Measurements from ENCODE around the gene SYNJ2. TPM values are rescaled to one million over a fixed set of nuclear protein-coding genes. Genes with fewer than 3 reads are reported as not detected.
"Not testable (repeated sequence)": the region's sequence is repeated elsewhere in the genome, so short reads cannot be mapped to it uniquely, and the experiment has no call there.

The SYNJ2 gene
- total RNA-seq, 4 donors from 2014 or later = 2.6 to 7.5 (median 5.5) TPM

DNA sequence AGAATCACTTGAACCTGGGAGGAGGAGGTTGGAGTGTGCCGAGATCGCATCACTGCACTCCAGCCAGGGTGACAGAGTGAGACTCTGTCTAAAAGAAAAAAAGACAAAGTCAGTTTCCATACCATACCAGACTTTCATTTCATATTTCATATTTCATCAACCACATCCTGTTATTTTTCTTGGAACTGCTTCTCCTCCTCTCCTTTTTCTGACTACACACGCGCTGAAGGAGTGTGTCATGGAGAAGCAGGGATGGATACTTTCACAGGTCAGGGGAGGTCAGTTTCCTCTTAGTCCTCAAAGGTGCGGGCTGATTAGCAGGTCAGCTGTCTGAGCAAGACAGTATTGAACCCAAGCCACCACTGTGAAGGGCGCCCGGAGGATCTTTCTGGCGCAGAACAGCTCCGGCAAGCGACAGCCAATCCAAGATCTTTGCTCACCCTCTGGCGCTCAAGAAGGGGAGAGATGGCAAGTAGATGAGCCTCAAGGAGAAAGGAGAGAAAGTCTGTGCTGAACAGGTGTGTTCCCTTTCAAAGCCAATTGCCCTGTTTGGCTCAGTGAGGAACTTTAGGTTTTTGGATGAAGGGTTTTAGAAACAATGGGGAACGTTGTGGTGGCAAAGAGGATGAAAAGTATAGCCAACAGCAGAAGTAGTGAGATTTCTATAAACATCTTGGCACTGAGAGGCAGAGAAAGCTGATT is 18.9 kb upstream of the SYNJ2 start:
- intact Hi-C loops (cut with DNase I; ENCODE audit: low total_unique reads) = no loop called here

DNA sequence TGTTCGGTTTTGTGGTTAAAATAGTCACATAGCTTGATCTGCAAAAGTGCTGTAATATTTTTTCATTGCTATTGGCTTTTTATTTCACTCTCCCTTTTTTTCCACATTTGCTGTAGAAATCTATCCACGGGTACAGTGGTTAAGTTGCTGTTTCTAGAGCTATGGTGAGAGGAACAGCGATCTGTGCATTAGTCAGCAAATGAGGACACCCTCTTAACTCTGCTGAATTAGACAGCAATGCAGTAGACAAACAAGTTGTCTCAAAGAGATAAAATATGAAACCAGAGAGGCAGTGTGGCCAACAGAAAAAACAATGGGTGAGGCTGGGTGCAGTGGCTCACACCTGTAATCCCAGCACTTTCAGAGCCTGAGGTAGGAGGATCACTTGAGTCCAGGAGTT is 17.6 kb upstream of the SYNJ2 start:
- intact Hi-C loops (cut with DNase I; ENCODE audit: low total_unique reads) = no loop called here
- H3K4me3 ChIP-seq (ENCODE audit: low read depth, poor library complexity, severe bottlenecking) = no peak overlapping the region
- DNase-seq (ENCODE audit: low spot score in 2 of 2) = no peak
- 71 to 83% methylated on average over 3 of the region's 3 CpGs for WGBS, 2 donors
- TF ChIP-seq POLR2A (IDR thresholded peaks at IDR 0.05) = no peak
- TF ChIP-seq, protein P1, sequence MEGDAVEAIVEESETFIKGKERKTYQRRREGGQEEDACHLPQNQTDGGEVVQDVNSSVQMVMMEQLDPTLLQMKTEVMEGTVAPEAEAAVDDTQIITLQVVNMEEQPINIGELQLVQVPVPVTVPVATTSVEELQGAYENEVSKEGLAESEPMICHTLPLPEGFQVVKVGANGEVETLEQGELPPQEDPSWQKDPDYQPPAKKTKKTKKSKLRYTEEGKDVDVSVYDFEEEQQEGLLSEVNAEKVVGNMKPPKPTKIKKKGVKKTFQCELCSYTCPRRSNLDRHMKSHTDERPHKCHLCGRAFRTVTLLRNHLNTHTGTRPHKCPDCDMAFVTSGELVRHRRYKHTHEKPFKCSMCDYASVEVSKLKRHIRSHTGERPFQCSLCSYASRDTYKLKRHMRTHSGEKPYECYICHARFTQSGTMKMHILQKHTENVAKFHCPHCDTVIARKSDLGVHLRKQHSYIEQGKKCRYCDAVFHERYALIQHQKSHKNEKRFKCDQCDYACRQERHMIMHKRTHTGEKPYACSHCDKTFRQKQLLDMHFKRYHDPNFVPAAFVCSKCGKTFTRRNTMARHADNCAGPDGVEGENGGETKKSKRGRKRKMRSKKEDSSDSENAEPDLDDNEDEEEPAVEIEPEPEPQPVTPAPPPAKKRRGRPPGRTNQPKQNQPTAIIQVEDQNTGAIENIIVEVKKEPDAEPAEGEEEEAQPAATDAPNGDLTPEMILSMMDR (IDR thresholded peaks at IDR 0.05) = no peak

More for the DNA sequence above, 18.9 kb upstream of the SYNJ2 start:
- 69 to 78% methylated on average over 12 of the region's 12 CpGs for WGBS, 2 donors
- TF ChIP-seq, protein P1 (IDR thresholded peaks at IDR 0.05) = no peak
- no peak for TF ChIP-seq POLR2A (IDR thresholded peaks at IDR 0.05)
- peak in 1 of 2 donors; percentile 71 for DNase-seq (ENCODE audit: low spot score in 2 of 2)
- H3K4me3 ChIP-seq (ENCODE audit: low read depth, poor library complexity, severe bottlenecking) = no peak overlapping the region

DNA sequence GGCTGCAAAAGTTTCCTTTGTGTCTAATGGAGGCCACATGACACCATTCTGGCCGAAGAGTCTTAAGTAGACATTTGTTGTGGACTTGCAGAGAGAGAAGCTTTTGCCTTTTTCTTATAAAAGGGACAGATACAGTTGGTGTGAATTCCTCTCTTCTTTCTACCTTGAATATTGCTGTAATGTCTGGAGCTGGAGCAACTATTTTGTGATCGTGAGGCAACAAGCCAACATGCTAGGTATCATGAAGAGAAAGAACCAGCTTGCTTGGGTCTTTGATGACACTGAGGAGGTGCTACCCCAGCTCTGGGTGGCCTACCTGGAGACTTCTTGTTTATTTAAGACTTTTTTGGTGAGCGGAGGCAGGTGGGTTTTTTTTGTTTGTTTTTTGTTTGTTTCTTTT is 16.3 kb upstream of the SYNJ2 start:
- TF ChIP-seq POLR2A (IDR thresholded peaks at IDR 0.05) = no peak
- TF ChIP-seq, protein P1 (IDR thresholded peaks at IDR 0.05) = no peak
- DNase-seq (ENCODE audit: low spot score in 2 of 2) = peak in 1 of 2 donors; percentile 14
- intact Hi-C loops (cut with DNase I; ENCODE audit: low total_unique reads) = no loop called here
- no peak overlapping the region for H3K4me3 ChIP-seq (ENCODE audit: low read depth, poor library complexity, severe bottlenecking)
- WGBS, 2 donors = 99 to 100% methylated on average over 3 of the region's 3 CpGs

DNA sequence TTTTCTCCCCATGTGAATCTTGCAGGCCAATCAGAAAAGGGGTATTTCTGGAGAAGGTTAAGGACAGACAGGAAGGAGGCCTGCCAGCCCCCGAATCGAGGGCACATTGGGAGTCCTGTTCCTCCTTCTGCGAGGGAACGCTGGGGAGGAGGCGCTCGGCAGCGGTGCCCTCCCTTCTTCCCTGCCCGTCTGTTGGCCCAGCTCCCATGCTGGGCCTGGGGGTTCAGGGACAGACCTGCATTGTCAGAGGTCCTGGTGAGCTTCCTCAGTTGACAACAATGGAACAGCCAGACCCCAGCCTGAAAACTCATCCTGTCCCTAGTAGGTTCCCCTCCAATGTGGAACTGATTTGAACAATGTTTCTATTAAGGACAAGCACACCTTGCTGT is 15.1 kb upstream of the SYNJ2 start:
- WGBS, 2 donors = 79 to 93% methylated on average over 8 of the region's 8 CpGs
- H3K4me3 ChIP-seq (ENCODE audit: low read depth, poor library complexity, severe bottlenecking) = no peak overlapping the region
- intact Hi-C loops (cut with DNase I; ENCODE audit: low total_unique reads) = no loop called here
- TF ChIP-seq, protein P1 (IDR thresholded peaks at IDR 0.05) = no peak
- TF ChIP-seq POLR2A (IDR thresholded peaks at IDR 0.05) = no peak
- peak in 1 of 2 donors; percentile 50 for DNase-seq (ENCODE audit: low spot score in 2 of 2)

DNA sequence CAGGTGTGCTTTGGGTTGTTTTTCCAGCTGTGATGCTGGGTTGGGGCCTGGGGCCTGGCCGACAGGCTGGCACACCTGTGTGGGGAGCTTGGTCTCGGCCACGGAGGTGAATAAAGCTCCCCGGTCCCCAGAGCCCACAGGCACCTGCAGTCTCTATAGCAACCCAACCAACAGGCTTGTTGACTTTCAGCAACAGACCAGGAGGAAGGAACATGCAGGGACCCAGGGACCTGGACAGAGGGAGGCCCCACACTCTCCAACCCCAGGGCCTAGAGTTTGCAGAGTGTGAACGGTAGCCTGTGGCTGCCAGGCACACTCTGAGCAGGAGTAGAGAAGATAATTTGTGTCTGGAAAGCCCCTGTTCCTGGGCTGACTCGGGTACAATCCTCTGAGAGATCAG is 14.6 kb upstream of the SYNJ2 start:
- peak in 1 of 2 donors; percentile 43 for DNase-seq (ENCODE audit: low spot score in 2 of 2)
- intact Hi-C loops (cut with DNase I; ENCODE audit: low total_unique reads) = no loop called here
- TF ChIP-seq, protein P1 (IDR thresholded peaks at IDR 0.05) = no peak
- no peak for TF ChIP-seq POLR2A (IDR thresholded peaks at IDR 0.05)
- no peak overlapping the region for H3K4me3 ChIP-seq (ENCODE audit: low read depth, poor library complexity, severe bottlenecking)
- WGBS, 2 donors = 76% methylated on average over 6 of the region's 6 CpGs

DNA sequence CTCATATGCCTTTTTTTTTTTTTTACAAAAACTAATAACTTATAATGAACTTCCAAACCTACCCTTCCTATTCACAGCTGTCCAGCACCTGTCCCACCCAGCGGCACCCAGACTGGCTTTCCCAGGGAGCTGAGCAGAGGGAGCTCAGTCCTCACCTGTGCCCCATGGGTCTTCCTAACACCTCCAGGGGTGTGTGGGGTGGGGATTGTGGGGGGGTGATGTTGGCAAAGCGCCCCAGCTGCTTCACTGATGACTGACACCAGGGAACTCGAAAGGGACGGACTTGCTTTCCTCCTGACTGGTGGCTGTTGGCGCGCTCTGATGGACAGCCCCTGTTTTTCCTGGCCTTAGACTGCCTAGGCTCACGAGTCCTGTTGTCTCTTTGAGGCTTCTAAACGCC is 14.2 kb upstream of the SYNJ2 start:
- no peak for TF ChIP-seq POLR2A (IDR thresholded peaks at IDR 0.05)
- TF ChIP-seq, protein P1 (IDR thresholded peaks at IDR 0.05) = no peak
- H3K4me3 ChIP-seq (ENCODE audit: low read depth, poor library complexity, severe bottlenecking) = no peak overlapping the region
- 85 to 89% methylated on average over 8 of the region's 8 CpGs for WGBS, 2 donors
- DNase-seq (ENCODE audit: low spot score in 2 of 2) = peak in 1 of 2 donors; percentile 74
- intact Hi-C loops (cut with DNase I; ENCODE audit: low total_unique reads) = no loop called here

DNA sequence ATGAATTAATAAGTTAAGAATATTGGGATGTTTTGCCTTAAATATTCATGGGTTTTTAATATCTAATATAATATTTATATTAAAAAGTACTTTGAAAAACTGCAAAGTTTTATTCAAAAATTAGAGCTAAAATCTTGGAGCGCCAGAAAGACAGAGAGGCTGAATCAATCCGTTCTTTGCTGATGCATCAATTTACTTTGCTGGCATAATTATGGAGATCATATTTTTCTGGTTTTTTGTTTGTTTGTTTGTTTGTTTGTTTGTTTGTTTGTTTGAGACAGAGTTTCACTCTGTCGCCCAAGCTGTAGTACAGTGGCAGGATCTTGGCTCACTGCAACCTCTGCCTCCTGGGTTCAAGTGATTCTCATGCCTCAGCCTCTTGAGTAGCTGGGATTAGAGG is 9.5 kb upstream of the SYNJ2 start:
- 84 to 90% methylated on average over 3 of the region's 3 CpGs for WGBS, 2 donors
- DNase-seq (ENCODE audit: low spot score in 2 of 2); intact Hi-C loops (cut with DNase I; ENCODE audit: low total_unique reads); H3K4me3 ChIP-seq (ENCODE audit: low read depth, poor library complexity, severe bottlenecking): not testable (repeated sequence)
